HG03520 (cell line): Measurements from ENCODE around the gene FOSL2.
"Not testable (repeated sequence)": the region's sequence is repeated elsewhere in the genome, so short reads cannot be mapped to it uniquely, and the experiment has no call there.

ENCODE experiments used
- ATAC-seq: cut with Tn5 transposase; IDR thresholded peaks from one replicate; pipeline ENCODE4 v1.9.1; 2021; ENCODE audit warnings: mild to moderate bottlenecking, moderate library complexity; ENCODE audit not compliant: unreplicated experiment

FOSL2 gene

GRCh38 chr2:28371728-28372127, 20.9 kb upstream of the FOSL2 start:
- ATAC-seq = not testable (repeated sequence)

- ATAC-seq = no peak
Observed at GRCh38 chr2:28373854-28374253, 18.8 kb upstream of the FOSL2 start.

- no peak for ATAC-seq
Observed at GRCh38 chr2:28374331-28374730, 18.3 kb upstream of the FOSL2 start.

GRCh38 chr2:28375236-28375635, 17.4 kb upstream of the FOSL2 start:
- ATAC-seq = no peak

- ATAC-seq = no peak
Observed at GRCh38 chr2:28375742-28376631, 16.7 kb upstream of the FOSL2 start.

- no peak for ATAC-seq
Observed at GRCh38 chr2:28377195-28377816, 15.4 kb upstream of the FOSL2 start.

GRCh38 chr2:28377984-28378678, 14.5 kb upstream of the FOSL2 start:
- no peak for ATAC-seq

- no peak for ATAC-seq
Observed at GRCh38 chr2:28378679-28379584, 13.7 kb upstream of the FOSL2 start.

- ATAC-seq = no peak
Observed at GRCh38 chr2:28380219-28380618, 12.4 kb upstream of the FOSL2 start.

- no peak for ATAC-seq
Observed at GRCh38 chr2:28381225-28382180, 11.2 kb upstream of the FOSL2 start.

- no peak for ATAC-seq
Observed at GRCh38 chr2:28382755-28383154, 9.9 kb upstream of the FOSL2 start.

GRCh38 chr2:28387082-28387960, 5.3 kb upstream of the FOSL2 start:
- no peak for ATAC-seq

- no peak for ATAC-seq
Observed at GRCh38 chr2:28389399-28390240, 3.0 kb upstream of the FOSL2 start.

- ATAC-seq = peak; percentile 25
Observed at GRCh38 chr2:28390241-28390745, 2.4 kb upstream of the FOSL2 start.

- no peak for ATAC-seq
Observed at GRCh38 chr2:28390746-28391563, 1.7 kb upstream of the FOSL2 start.

- ATAC-seq = peak; percentile 31
Observed at GRCh38 chr2:28391564-28392296, 928 bp upstream of the FOSL2 start.
